T-helper 1 cell treated with Interleukin-12 subunit alpha and Interleukin-12 subunit beta and Interleukin-4 antibody, amounts not matched to agents 30 μg/mL and 1 μg/mL, for 36 hours (primary cell): ENCODE results near the gene CPEB1.
A peak's percentile ranks its signal among the peaks of the same experiment; 100 is the strongest.
"Not testable (repeated sequence)": the region's sequence is repeated elsewhere in the genome, so short reads cannot be mapped to it uniquely, and the experiment has no call there.

Source experiments
- H3K27ac Mint-ChIP-seq: one replicate; pipeline ENCODE4 v1.8.0; 2021; ENCODE audit warnings: mild to moderate bottlenecking, mixed read lengths
- H3K27me3 Mint-ChIP-seq: one replicate; pipeline ENCODE4 v1.8.0; 2021; ENCODE audit warnings: low read depth, mixed read lengths
- H3K36me3 Mint-ChIP-seq: one replicate; pipeline ENCODE4 v1.8.0; 2021; ENCODE audit warnings: low read depth, mixed read lengths
- H3K4me1 Mint-ChIP-seq: one replicate; pipeline ENCODE4 v1.8.0; 2021; ENCODE audit warnings: low read depth, mixed read lengths
- H3K4me3 Mint-ChIP-seq: one replicate; pipeline ENCODE4 v1.8.0; 2021; ENCODE audit warnings: mild to moderate bottlenecking, moderate library complexity, mixed read lengths
- H3K9me3 Mint-ChIP-seq: one replicate; pipeline ENCODE4 v1.8.0; 2021; ENCODE audit warnings: mixed read lengths

The CPEB1 gene

DNA sequence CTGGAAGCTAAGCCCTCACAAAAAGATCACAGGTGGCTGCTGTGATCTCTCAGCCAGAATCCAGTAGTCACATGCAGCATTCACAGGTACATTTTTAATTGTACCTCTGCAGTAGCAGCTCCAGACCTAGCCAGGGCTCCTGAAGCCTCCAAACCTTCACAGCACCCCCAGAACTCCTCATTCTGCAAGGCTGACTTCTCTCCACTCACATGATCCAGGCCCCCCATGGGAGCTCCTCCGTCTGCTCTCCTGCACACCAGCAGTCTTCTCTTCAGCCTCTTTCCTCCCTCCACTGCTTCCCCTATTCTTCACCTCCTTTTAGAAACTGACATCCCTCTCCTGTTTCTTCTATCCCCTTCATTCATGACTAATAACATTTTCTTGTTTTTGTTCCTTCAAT lies 13.2 kb upstream of the CPEB1 start:
- no peaks in the 10 kb centered on the region for H3K9me3 Mint-ChIP-seq
- no peaks in the 10 kb centered on the region for H3K27me3 Mint-ChIP-seq
- no peaks in the 10 kb centered on the region for H3K36me3 Mint-ChIP-seq
- no peak overlapping the region for H3K27ac Mint-ChIP-seq
- H3K4me3 Mint-ChIP-seq = no peak overlapping the region
- no peaks in the 10 kb centered on the region for H3K4me1 Mint-ChIP-seq

DNA sequence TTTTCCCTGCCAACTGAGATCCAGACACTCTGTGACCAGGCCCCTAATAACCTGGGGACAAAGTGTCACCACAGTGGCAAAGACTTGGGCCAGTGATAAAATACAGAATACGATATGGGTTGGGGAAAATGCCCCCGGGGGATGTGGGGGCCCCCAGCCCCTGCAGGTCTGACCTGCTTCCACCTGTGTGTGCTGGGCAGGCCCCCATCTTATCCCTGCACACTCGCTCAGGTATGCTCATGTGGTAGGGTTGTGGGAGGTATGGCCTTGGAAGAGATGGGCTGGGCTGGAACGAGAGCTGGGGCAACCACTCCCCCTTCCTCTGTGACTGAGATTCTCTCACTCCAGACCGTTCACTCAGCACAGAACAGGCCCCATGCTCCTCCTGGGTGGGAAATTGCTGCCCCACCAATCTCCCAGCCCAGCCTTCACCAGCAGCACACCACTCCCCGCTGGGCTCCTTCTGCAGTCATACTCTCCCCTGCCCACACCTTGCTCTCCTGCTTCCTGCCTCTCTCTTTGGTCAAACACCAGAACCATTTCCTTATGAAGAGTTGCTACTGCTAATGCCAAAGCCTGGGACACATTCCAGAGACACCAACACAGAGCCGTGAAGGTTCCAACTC lies 9.6 kb upstream of the CPEB1 start:
- H3K4me3 Mint-ChIP-seq = no peak overlapping the region
- H3K27ac Mint-ChIP-seq = no peak overlapping the region
- no peaks in the 10 kb centered on the region for H3K36me3 Mint-ChIP-seq
- peaks cover 9% of the 10 kb centered on the region for H3K27me3 Mint-ChIP-seq
- no peaks in the 10 kb centered on the region for H3K4me1 Mint-ChIP-seq
- H3K9me3 Mint-ChIP-seq = no peaks in the 10 kb centered on the region

DNA sequence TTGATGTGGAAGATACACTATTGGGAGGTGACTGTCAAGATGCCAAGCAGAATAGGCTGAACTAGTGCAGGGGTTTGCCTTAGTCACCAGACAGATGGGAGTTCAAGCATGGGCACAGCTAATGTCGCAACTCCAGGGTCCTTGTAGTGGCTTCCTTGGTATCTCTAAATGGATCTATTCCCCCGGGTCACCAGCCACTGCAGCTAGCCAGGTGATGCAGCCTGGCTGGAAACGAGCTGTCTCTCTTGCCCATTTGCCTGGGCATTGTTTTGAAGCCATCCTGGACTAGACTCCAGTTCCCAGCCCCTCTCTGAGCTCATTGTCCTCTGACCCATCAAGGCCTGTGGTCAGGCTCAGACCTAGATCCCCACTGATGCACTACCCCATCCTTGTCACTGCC lies 8.4 kb upstream of the CPEB1 start:
- Mint-ChIP-seq H3K27me3 (peaks cover 10% of the 10 kb centered on the region), H3K4me1 (no peaks in the 10 kb centered on the region), H3K9me3 (no peaks in the 10 kb centered on the region), H3K4me3 (no peak overlapping the region), H3K27ac (no peak overlapping the region), H3K36me3 (no peaks in the 10 kb centered on the region)

GRCh38 chr15:82653483-82654168 lies 6.5 kb upstream of the CPEB1 start:
- peaks cover 2% of the 10 kb centered on the region for H3K4me1 Mint-ChIP-seq

DNA sequence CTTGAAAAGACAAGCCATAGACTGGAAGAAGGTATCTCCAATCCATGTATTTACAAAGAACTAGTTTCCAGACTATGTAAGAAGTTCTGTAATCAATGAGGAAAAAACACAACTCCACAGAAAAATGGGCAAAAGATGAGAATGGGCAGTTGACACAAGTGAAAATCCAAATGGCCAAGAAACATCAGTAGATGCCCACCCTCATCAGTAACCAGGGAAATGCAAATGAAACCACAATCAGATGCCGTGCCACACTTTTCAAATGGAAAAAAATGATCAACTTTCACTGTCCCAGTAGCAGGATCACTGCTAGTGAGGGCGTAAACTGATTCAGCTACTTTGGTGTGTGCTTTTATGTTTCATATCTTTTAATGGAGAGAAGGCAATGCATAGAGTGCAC lies 4.5 kb upstream of the CPEB1 start:
- H3K27me3 Mint-ChIP-seq = peaks cover 36% of the 10 kb centered on the region

More at GRCh38 chr15:82653483-82654168, 6.5 kb upstream of the CPEB1 start:
- Mint-ChIP-seq H3K4me3 (no peak overlapping the region), H3K36me3 (no peaks in the 10 kb centered on the region), H3K27ac (no peak overlapping the region), H3K27me3 (peaks cover 30% of the 10 kb centered on the region), H3K9me3 (no peaks in the 10 kb centered on the region)

DNA sequence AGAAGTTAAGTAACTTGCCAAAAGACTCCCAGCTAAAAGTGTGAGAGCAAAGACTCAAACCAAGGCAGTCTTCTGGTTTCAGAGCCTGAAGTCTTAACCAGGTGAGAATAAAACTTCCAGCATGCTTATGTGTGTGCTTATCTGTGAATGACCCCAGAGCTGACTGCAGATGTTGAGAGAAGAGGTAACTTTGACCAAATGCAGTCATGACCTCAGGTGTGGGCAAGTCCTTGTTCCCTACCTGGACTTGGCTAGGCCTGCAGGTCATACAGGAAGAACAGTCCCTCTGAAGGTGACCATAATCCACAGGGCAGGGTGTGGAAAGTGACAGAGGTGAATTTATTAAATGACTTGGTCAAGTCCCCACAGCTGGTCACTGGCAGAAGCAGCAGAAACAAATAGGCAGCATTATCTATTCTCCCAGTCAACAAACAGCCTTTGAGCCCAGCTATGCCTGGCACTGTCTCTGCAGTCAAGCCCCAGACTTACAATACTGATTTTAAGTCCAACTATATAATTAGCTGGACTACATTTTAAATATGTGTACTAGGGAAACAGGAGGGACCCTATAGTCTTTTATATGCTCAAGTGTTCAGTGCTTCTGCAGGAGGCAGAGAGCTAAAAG lies 3.0 kb upstream of the CPEB1 start:
- Mint-ChIP-seq H3K4me3 (no peak overlapping the region), H3K4me1 (peaks cover 4% of the 10 kb centered on the region), H3K27ac (no peak overlapping the region), H3K27me3 (peaks cover 42% of the 10 kb centered on the region), H3K36me3 (no peaks in the 10 kb centered on the region), H3K9me3 (no peaks in the 10 kb centered on the region)

More for the DNA sequence above, 4.5 kb upstream of the CPEB1 start:
- Mint-ChIP-seq H3K27ac (no peak overlapping the region), H3K36me3 (no peaks in the 10 kb centered on the region), H3K4me3 (no peak overlapping the region), H3K4me1 (peaks cover 2% of the 10 kb centered on the region), H3K9me3 (no peaks in the 10 kb centered on the region)

- Mint-ChIP-seq H3K27ac (no peak overlapping the region), H3K9me3 (no peaks in the 10 kb centered on the region), H3K4me1 (peaks cover 4% of the 10 kb centered on the region), H3K27me3 (peaks cover 49% of the 10 kb centered on the region), H3K36me3 (no peaks in the 10 kb centered on the region), H3K4me3 (peak overlapping the region; percentile 36)
These were observed 2.2 kb upstream of the CPEB1 start for GRCh38 chr15:82649226-82649999.

DNA sequence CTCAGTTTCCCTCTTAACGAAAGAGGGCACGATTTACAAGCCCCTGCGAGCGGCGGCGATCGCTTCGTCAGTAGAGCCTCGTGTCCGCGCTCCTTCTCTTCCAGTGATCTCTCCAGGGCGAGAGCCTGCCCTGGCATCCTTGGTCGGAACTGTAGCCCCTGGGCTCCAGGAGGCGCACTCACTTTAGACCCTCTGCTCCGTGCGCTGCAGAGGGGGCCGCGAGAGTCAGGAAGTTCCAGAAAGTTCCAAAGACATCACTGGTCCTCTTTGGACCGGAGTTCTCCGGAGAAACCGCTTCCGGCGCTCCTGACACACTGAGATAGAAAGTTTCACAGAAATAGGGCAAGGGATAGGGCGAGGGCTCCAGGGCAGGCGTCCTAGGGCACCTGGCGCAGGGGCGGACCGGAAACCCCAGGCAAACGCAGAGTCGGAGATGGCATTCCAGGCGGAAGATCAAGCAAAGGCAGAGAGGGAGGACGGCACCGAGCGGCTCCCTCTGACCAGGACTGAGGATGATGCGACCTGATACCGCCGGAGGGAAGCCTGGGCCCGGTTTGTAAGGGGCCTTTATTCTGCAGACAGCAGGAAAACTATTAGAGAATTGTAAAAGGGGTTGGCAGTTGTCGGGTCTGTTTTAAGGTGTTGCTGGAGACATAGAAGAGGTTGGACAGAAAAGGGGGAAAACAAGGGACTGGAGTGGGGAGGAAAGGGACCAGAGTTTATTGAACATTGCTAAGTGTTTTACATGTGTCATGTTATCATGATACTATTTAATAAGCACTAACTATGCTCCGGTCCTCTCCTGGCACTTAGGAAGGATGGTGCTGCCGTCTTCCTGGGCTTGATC lies 1.3 kb upstream of the CPEB1 start:
- H3K27ac Mint-ChIP-seq = no peak overlapping the region
- H3K27me3 Mint-ChIP-seq = peaks cover 50% of the 10 kb centered on the region

DNA sequence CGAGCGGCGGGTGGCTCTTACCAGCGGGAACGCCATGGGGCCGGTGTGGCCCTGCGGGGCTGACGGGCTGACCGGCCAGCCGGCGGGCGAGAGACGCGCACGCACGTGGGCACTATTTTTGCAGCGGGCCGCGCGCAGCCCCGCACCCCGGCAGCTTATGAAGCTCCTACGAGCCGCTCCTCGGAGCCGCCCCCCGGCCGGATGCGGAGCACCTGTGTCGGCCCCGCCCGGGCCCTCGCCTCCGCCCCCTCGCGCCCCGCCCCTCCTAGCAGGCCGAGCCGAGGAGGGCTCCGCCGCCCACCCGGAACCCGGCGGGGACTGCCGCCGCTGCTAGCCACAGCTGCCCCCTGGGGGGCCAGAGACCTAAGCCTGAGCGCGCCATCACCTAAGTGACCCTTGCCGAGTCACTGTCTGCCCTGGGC lies 683 bp upstream of the CPEB1 start:
- Mint-ChIP-seq H3K36me3 (no peaks in the 10 kb centered on the region), H3K27me3 (peaks cover 54% of the 10 kb centered on the region), H3K9me3 (no peaks in the 10 kb centered on the region), H3K27ac (no peak overlapping the region), H3K4me3 (no peak overlapping the region), H3K4me1 (peaks cover 4% of the 10 kb centered on the region)

More for the DNA sequence above, 1.3 kb upstream of the CPEB1 start:
- peaks cover 4% of the 10 kb centered on the region for H3K4me1 Mint-ChIP-seq
- H3K9me3 Mint-ChIP-seq = no peaks in the 10 kb centered on the region
- H3K36me3 Mint-ChIP-seq = no peaks in the 10 kb centered on the region
- peak overlapping the region; percentile 36 for H3K4me3 Mint-ChIP-seq

DNA sequence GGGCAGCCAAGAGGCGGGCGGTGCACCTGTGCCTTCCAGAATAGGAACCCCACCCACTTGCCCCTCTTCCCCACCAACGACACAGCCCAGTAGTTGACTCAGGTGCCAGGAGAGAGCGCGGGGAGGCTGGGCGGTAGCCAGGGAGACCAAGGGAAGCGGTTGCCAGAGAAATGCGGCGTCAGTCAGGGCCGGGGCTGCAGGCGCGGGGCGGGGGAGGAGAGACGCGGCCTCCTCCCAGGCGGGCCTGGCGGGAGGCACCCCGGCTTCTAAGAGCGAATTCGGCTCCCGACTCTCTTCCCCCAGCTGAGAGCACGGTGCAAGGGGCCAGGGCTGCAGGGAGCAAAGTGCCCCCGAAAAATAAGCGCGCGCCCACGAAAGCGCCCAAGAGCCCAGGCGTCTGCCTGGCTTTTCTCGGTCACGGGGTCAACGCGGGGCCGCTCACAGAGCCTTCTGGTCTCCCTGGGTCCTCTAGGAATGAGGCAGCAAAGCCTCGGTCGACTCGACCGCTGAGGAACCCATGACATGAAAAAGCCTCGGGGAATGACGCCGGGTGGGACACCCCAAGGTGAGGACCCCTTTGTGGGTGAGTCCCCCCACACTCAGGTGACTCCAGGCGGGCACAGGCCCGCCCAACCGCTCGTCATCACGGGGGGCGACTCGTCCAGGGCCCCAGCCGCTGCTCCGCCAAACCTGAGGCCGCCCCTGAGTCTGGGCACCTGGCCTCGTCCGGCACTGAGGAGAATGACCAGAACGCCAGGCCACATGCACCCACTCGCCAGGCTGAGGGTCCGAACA lies 716 bp downstream of the CPEB1 start:
- H3K36me3 Mint-ChIP-seq = no peaks in the 10 kb centered on the region
- H3K9me3 Mint-ChIP-seq = no peaks in the 10 kb centered on the region
- no peak overlapping the region for H3K27ac Mint-ChIP-seq
- peaks cover 4% of the 10 kb centered on the region for H3K4me1 Mint-ChIP-seq
- peak overlapping the region; percentile 35 for H3K4me3 Mint-ChIP-seq
- H3K27me3 Mint-ChIP-seq = peaks cover 54% of the 10 kb centered on the region

- not testable (repeated sequence) for H3K9me3 Mint-ChIP-seq, H3K4me1 Mint-ChIP-seq, H3K4me3 Mint-ChIP-seq, H3K27ac Mint-ChIP-seq, H3K36me3 Mint-ChIP-seq
- H3K27me3 Mint-ChIP-seq = peaks cover 57% of the 10 kb centered on the region
These were observed 2.0 kb downstream of the CPEB1 start for GRCh38 chr15:82644967-82645852.

GRCh38 chr15:82643992-82644391 lies 3.2 kb downstream of the CPEB1 start:
- H3K4me3 Mint-ChIP-seq = no peak overlapping the region
- H3K27me3 Mint-ChIP-seq = peaks cover 53% of the 10 kb centered on the region
- no peaks in the 10 kb centered on the region for H3K36me3 Mint-ChIP-seq
- H3K4me1 Mint-ChIP-seq = peaks cover 3% of the 10 kb centered on the region
- H3K27ac Mint-ChIP-seq = no peak overlapping the region
- no peaks in the 10 kb centered on the region for H3K9me3 Mint-ChIP-seq

- Mint-ChIP-seq H3K27ac (no peak overlapping the region), H3K27me3 (peaks cover 49% of the 10 kb centered on the region), H3K36me3 (no peaks in the 10 kb centered on the region)
These were observed 4.5 kb downstream of the CPEB1 start for GRCh38 chr15:82642656-82643055.

More at GRCh38 chr15:82642656-82643055, 4.5 kb downstream of the CPEB1 start:
- Mint-ChIP-seq H3K4me1 (peaks cover 2% of the 10 kb centered on the region), H3K4me3 (no peak overlapping the region), H3K9me3 (no peaks in the 10 kb centered on the region)
